ENCODE data around the gene WFDC11. TPM values are rescaled to one million over a fixed set of nuclear protein-coding genes. Genes with fewer than 3 reads are reported as not detected.
"Not testable (repeated sequence)": the region's sequence is repeated elsewhere in the genome, so short reads cannot be mapped to it uniquely, and the experiment has no call there.

WFDC11 gene
- total RNA-seq, 1 donor from 2014 or later, result not detected

GRCh38 chr20:45695496-45695895 is 25.5 kb upstream of the WFDC11 start:
- intact Hi-C loops (cut with DNase I), result no loop called here
- no peak overlapping the region for H3K27ac ChIP-seq
- no peak for DNase-seq (ENCODE audit: extremely low spot score in 2 of 2)
- H3K4me3 ChIP-seq, result no peak overlapping the region
- no peaks in the 10 kb centered on the region for H3K27me3 ChIP-seq
- TF ChIP-seq, protein P1, sequence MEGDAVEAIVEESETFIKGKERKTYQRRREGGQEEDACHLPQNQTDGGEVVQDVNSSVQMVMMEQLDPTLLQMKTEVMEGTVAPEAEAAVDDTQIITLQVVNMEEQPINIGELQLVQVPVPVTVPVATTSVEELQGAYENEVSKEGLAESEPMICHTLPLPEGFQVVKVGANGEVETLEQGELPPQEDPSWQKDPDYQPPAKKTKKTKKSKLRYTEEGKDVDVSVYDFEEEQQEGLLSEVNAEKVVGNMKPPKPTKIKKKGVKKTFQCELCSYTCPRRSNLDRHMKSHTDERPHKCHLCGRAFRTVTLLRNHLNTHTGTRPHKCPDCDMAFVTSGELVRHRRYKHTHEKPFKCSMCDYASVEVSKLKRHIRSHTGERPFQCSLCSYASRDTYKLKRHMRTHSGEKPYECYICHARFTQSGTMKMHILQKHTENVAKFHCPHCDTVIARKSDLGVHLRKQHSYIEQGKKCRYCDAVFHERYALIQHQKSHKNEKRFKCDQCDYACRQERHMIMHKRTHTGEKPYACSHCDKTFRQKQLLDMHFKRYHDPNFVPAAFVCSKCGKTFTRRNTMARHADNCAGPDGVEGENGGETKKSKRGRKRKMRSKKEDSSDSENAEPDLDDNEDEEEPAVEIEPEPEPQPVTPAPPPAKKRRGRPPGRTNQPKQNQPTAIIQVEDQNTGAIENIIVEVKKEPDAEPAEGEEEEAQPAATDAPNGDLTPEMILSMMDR (IDR thresholded peaks at IDR 0.05), result no peak
- TF ChIP-seq POLR2A (IDR thresholded peaks at IDR 0.05) (no peak), POLR2AphosphoS5 (IDR thresholded peaks at IDR 0.05; ENCODE audit: insufficient read depth in 1 of 2, low read depth in 1 of 2) (no peak)
- no peaks in the 10 kb centered on the region for H3K36me3 ChIP-seq
- H3K4me1 ChIP-seq, result no peaks in the 10 kb centered on the region
- H3K9me3 ChIP-seq, result no peaks in the 10 kb centered on the region

- H3K4me1 ChIP-seq; H3K9me3 ChIP-seq; H3K36me3 ChIP-seq; H3K4me3 ChIP-seq; H3K27me3 ChIP-seq; DNase-seq (ENCODE audit: extremely low spot score in 2 of 2); H3K27ac ChIP-seq; intact Hi-C loops (cut with DNase I): not testable (repeated sequence)
Observed at GRCh38 chr20:45693346-45693745, 23.3 kb upstream of the WFDC11 start.

- Histone ChIP-seq H3K36me3 (no peaks in the 10 kb centered on the region), H3K27me3 (no peaks in the 10 kb centered on the region), H3K4me1 (no peaks in the 10 kb centered on the region), H3K27ac (no peak overlapping the region), H3K9me3 (no peaks in the 10 kb centered on the region), H3K4me3 (no peak overlapping the region)
- intact Hi-C loops (cut with DNase I), result no loop called here
- no peak for TF ChIP-seq POLR2AphosphoS5 (IDR thresholded peaks at IDR 0.05; ENCODE audit: insufficient read depth in 1 of 2, low read depth in 1 of 2)
- TF ChIP-seq POLR2A (IDR thresholded peaks at IDR 0.05), result no peak
- TF ChIP-seq, protein P1 (IDR thresholded peaks at IDR 0.05), result no peak
- DNase-seq (ENCODE audit: extremely low spot score in 2 of 2), result no peak
Observed at GRCh38 chr20:45685896-45686295, 15.9 kb upstream of the WFDC11 start.

DNA sequence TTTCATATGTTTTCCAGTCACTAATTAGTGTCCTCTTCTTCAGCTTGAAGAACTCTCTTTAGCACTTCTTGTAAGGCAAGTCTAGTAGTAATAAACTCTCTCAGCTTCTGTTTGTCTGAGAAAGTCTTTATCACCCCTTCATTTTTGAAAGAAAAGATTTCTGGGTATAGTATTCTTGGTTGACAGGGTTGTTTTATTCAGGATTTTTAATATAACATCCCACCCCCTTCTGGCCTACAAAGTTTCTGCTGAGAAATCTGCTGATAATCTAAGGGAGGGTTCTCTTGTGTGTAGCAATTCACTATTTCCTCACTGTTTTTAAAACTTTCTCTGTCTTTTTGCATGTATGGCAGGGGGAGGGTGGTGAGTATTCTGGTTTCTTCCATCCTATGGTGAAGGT is 9.6 kb upstream of the WFDC11 start:
- TF ChIP-seq POLR2AphosphoS5 (IDR thresholded peaks at IDR 0.05; ENCODE audit: insufficient read depth in 1 of 2, low read depth in 1 of 2) (no peak), POLR2A (IDR thresholded peaks at IDR 0.05) (no peak)
- TF ChIP-seq, protein P1 (IDR thresholded peaks at IDR 0.05), result no peak
- intact Hi-C loops (cut with DNase I), result no loop called here

GRCh38 chr20:45672765-45673164 is 2.7 kb upstream of the WFDC11 start:
- intact Hi-C loops (cut with DNase I), result no loop called here
- Histone ChIP-seq H3K27me3 (no peaks in the 10 kb centered on the region), H3K9me3 (peaks cover 6% of the 10 kb centered on the region), H3K36me3 (no peaks in the 10 kb centered on the region), H3K27ac (no peak overlapping the region), H3K4me3 (no peak overlapping the region), H3K4me1 (no peaks in the 10 kb centered on the region)
- TF ChIP-seq, protein P1 (IDR thresholded peaks at IDR 0.05), result no peak
- TF ChIP-seq POLR2AphosphoS5 (IDR thresholded peaks at IDR 0.05; ENCODE audit: insufficient read depth in 1 of 2, low read depth in 1 of 2) (no peak), POLR2A (IDR thresholded peaks at IDR 0.05) (no peak)
- DNase-seq (ENCODE audit: extremely low spot score in 2 of 2), result no peak

More for the DNA sequence above, 9.6 kb upstream of the WFDC11 start:
- no peaks in the 10 kb centered on the region for H3K4me1 ChIP-seq
- DNase-seq (ENCODE audit: extremely low spot score in 2 of 2), result no peak
- no peaks in the 10 kb centered on the region for H3K27me3 ChIP-seq
- H3K27ac ChIP-seq, result no peak overlapping the region
- peaks cover 7% of the 10 kb centered on the region for H3K9me3 ChIP-seq
- no peaks in the 10 kb centered on the region for H3K36me3 ChIP-seq
- H3K4me3 ChIP-seq, result no peak overlapping the region

DNA sequence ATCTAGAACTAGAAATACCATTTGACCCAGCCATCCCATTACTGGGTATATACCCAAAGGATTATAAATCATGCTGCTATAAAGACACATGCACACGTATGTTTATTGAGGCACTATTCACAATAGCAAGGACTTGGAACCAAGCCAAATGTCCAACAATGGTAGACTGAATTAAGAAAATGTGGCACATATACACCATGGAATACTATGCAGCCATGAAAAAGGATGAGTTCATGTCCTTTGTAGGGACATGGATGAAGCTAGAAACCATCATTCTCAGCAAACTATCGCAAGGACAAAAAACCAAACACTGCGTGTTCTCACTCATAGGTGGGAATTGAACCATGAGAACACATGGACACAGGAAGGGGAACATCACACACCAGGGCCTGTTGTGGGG is 13.0 kb downstream of the WFDC11 start:
- H3K4me3 ChIP-seq; intact Hi-C loops (cut with DNase I); H3K27ac ChIP-seq; H3K36me3 ChIP-seq; H3K9me3 ChIP-seq; H3K4me1 ChIP-seq; H3K27me3 ChIP-seq; DNase-seq (ENCODE audit: extremely low spot score in 2 of 2): not testable (repeated sequence)

DNA sequence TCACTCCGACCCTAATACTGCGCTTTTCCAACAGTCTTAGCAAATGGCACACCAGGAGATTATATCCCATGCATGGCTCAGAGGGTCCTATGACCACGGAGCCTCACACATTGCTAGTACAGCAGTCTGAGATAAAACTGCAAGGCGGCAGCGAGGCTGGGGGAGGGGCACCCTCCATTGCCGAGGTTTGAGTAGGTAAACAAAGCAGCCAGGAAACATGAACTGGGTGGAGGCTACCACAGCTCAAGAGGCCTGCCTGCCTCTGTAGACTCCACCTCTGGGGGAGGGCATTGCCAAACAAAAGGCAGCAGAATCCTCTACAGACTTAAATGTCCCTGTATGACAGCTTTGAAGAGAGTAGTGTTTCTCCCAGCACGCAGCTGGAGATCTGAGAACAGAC is 18.3 kb downstream of the WFDC11 start:
- H3K9me3 ChIP-seq; H3K4me3 ChIP-seq; H3K36me3 ChIP-seq; H3K4me1 ChIP-seq; DNase-seq (ENCODE audit: extremely low spot score in 2 of 2); H3K27me3 ChIP-seq; intact Hi-C loops (cut with DNase I); H3K27ac ChIP-seq: not testable (repeated sequence)
